ENCODE measurements around the gene MRPL49. TPM values are rescaled to one million over a fixed set of nuclear protein-coding genes. Genes with fewer than 3 reads are reported as not detected.

MRPL49 gene
- total and polyA plus RNA-seq, 9 of the 15 experiments (the other 6 are each of a cell fraction or from before 2014, with no cell fraction given) = 74.3 to 132 (median 91.2) TPM

GRCh38 chr11:65117206-65118096 is 4.7 kb upstream of the MRPL49 start, which contains the start of gene ZNHIT2 (continued):
- TF ChIP-seq SIN3A (IDR thresholded peaks at IDR 0.05; ENCODE audit: borderline replicate concordance in 2 of 2, control insufficient read depth in 1 of 2, low read depth in 2 of 2, low read length in 2 of 2) (peak; percentile 89 to 94; a peak in 3 of 4 replicates), RBM15 (IDR thresholded peaks at IDR 0.05; ENCODE audit: insufficient read depth, low read length) (0 out of 2 replicates have a peak, but pooled peaks have one; percentile 70), RAD21 (CRISPR knock-in tag; conservative IDR thresholded peaks at IDR 0.05 in 1 of 2, IDR thresholded peaks at IDR 0.05 in 1 of 2) (peak; percentile 84 to 85), ILF3 (IDR thresholded peaks at IDR 0.05; ENCODE audit: borderline replicate concordance) (no peak), CBX3 (IDR thresholded peaks at IDR 0.05; ENCODE audit: borderline replicate concordance in 1 of 2, low read length in 2 of 2) (no peak), CTCF (IDR thresholded peaks at IDR 0.05 in 2 of 3, conservative IDR thresholded peaks at IDR 0.05 in 1 of 3; ENCODE audit: insufficient read depth in 2 of 3, low read depth in 1 of 3, low read length in 3 of 3) (peak; percentile 85 to 97 (median 93)), NFIC (IDR thresholded peaks at IDR 0.05) (0 out of 2 replicates have a peak, but pooled peaks have one; percentile 17), ZNF282 (CRISPR knock-in tag; IDR thresholded peaks at IDR 0.05) (peak; percentile 89), MNT (conservative IDR thresholded peaks at IDR 0.05) (peak; percentile 93 to 96), HSF4 (CRISPR knock-in tag; IDR thresholded peaks at IDR 0.05; ENCODE audit: borderline replicate concordance) (no peak), ATF7 (IDR thresholded peaks at IDR 0.05) (peak; percentile 97), ELK1 (CRISPR knock-in tag; IDR thresholded peaks at IDR 0.05) (no peak), NELFE (IDR thresholded peaks at IDR 0.05; ENCODE audit: insufficient read depth, insufficient read length) (no peak), YY1 (IDR thresholded peaks at IDR 0.05; ENCODE audit: borderline replicate concordance in 1 of 3, control insufficient read depth in 1 of 3, extremely low read depth in 1 of 3, insufficient read depth in 3 of 3, insufficient read length in 1 of 3, insufficient replicate concordance in 2 of 3, low read depth in 1 of 3, low read length in 2 of 3) (peak in 1 of 3 experiments; percentile 57), EP300 (IDR thresholded peaks at IDR 0.05; ENCODE audit: low read length) (peak; percentile 18; the same call in 1 of the 2 replicates), RBBP5 (IDR thresholded peaks at IDR 0.05; ENCODE audit: borderline replicate concordance, insufficient read depth, low read length, poor library complexity, severe bottlenecking) (peak; percentile 86), IRF9 (tag; IDR thresholded peaks at IDR 0.05) (0 out of 2 replicates have a peak, but pooled peaks have one; percentile 53), GABPA (tag; conservative IDR thresholded peaks at IDR 0.05; ENCODE audit: low read depth) (peak; percentile 99), SMARCE1 (IDR thresholded peaks at IDR 0.05) (no peak)
